Lower leg skin (tissue), 4 donors: ENCODE data around the gene ULK1. TPM values are rescaled to one million over a fixed set of nuclear protein-coding genes. Genes with fewer than 3 reads are reported as not detected.

Source experiments
- DNase-seq, 2 donors: peaks; one replicate each; pipeline ENCODE4 v3.0.0-alpha.2; 2019; ENCODE audit warnings: low spot score in 2 of 2
- H3K4me3 ChIP-seq: fragments of 200-600 bp; sonication (generic); 2 replicates; pipeline ENCODE4 v1.5.1; 2017; ENCODE audit warnings: mild to moderate bottlenecking, low read depth; ENCODE audit not compliant: poor library complexity, severe bottlenecking
- POLR2A ChIP-seq, 2 donors: fragments of 450-650 bp; IDR thresholded peaks; one replicate each; pipeline ENCODE4 v1.6.1; 2016 to 2017; ENCODE audit warnings: antibody characterized with exemption in 2 of 2, mild to moderate bottlenecking in 1 of 2, moderate library complexity in 1 of 2
- WGBS, 2 donors: methylation state at CpG; one replicate each; pipeline ENCODE4 v1.1.5; 2018; 5-methylcytosine and 5-hydroxymethylcytosine counted together
- intact Hi-C: fragments of 100-400 bp; cut with DNase I; formaldehyde crosslinking; loops from one replicate; pipeline ENCODE4 v1.15.0; 2023; ENCODE audit warnings: low total_unique reads
- total RNA-seq, 4 donors: library from RNA; depleted of rRNA; stranded (reverse); fragments of >200 nt; gene quantifications; one replicate each; pipeline ENCODE4 v1.1.0, GENCODE V29; 2016
- TF ChIP-seq, protein P1 (sequence below), 3 donors: fragments of 450-650 bp; IDR thresholded peaks; one replicate each; pipeline ENCODE4 v1.5.1; 2016; ENCODE audit warnings: antibody characterized with exemption in 3 of 3, mild to moderate bottlenecking in 3 of 3, moderate library complexity in 2 of 3

Gene ULK1
- 100 to 1,000 TPM in 1 of 4 donors, 10 to 100 TPM in 3; 42.8 to 117 (median 46.1) TPM for total RNA-seq

DNA sequence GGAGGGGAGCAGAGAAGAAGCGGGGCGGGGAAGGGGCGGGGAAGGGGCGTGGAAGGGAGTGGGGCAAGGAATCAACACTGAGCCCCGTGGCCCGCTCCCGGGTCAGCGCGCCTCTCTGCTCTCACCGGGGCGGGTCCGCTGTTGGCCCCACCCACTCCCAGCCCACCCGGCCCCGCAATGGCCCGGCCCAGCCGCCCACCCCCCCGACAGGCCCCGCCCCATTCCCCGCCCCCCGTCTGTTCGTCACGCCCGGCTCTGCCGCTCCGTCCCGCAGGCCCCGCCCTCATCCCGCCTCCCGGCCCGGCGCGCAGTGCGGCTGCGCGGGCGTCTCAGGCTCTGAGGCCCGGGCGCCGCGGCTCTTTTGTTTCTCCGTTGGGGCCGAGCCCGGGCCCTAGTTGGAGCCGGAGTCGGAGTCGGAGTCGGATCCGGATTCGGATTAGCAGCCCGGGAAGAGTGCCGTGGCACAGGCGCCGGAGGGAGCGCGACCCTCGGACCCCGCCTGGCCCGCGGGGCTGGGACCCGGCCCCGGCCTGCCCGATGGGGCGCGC is at the start of gene ULK1:
TSS of gene ULK1 (plus strand) at position 310 of the 548 bp plus-strand sequence. CDS start 380 bp downstream, outside the sequence.
- intact Hi-C loops: no loop called here
- WGBS, 2 donors: 0% methylated on average over 11 to 17 of the region's 64 CpGs
- peak; percentile 89 to 98 for DNase-seq
- peak within 1 kb of the TSS; percentile 52 for H3K4me3 ChIP-seq
- TF ChIP-seq, protein P1, sequence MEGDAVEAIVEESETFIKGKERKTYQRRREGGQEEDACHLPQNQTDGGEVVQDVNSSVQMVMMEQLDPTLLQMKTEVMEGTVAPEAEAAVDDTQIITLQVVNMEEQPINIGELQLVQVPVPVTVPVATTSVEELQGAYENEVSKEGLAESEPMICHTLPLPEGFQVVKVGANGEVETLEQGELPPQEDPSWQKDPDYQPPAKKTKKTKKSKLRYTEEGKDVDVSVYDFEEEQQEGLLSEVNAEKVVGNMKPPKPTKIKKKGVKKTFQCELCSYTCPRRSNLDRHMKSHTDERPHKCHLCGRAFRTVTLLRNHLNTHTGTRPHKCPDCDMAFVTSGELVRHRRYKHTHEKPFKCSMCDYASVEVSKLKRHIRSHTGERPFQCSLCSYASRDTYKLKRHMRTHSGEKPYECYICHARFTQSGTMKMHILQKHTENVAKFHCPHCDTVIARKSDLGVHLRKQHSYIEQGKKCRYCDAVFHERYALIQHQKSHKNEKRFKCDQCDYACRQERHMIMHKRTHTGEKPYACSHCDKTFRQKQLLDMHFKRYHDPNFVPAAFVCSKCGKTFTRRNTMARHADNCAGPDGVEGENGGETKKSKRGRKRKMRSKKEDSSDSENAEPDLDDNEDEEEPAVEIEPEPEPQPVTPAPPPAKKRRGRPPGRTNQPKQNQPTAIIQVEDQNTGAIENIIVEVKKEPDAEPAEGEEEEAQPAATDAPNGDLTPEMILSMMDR (IDR thresholded peaks at IDR 0.05): no peak
- TF ChIP-seq POLR2A (IDR thresholded peaks at IDR 0.05): peak in 1 of 2 donors; percentile 71

GRCh38 chr12:131844656-131845055 is 49.8 kb upstream of the ULK1 start:
- TF ChIP-seq, protein P1 (IDR thresholded peaks at IDR 0.05): no peak
- no peak for TF ChIP-seq POLR2A (IDR thresholded peaks at IDR 0.05)
- 93% methylated on average over 25 of the region's 25 CpGs for WGBS, 2 donors
- DNase-seq: no peak
- intact Hi-C loops: no loop called here
- no peak overlapping the region for H3K4me3 ChIP-seq

GRCh38 chr12:131845121-131845520 is 49.3 kb upstream of the ULK1 start:
- no peak overlapping the region for H3K4me3 ChIP-seq
- no peak for DNase-seq
- intact Hi-C loops: no loop called here
- WGBS, 2 donors: 72 to 91% methylated on average over 14 to 29 of the region's 29 CpGs
- TF ChIP-seq, protein P1 (IDR thresholded peaks at IDR 0.05): no peak
- no peak for TF ChIP-seq POLR2A (IDR thresholded peaks at IDR 0.05)

DNA sequence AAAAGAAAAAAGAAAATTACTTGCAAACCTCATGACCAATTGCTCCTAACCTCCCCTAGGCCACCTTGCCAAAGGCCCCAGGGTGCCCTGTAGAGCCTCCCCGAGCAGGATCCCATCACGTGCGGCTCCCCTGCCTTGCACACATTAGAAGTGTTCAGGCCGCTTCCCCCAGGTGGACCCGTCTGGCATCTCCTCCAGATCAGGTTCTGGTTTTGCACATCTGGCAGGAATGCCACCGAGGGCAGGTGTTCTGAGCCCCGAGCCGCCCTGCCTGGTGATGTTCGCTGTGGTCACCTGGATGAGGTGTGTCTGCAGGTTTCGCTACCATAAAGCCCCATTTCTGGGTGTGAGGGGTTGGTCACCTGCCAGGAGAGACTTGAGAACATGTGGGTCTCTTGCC is 47.0 kb upstream of the ULK1 start:
- no peak for DNase-seq
- intact Hi-C loops: no loop called here
- no peak overlapping the region for H3K4me3 ChIP-seq
- TF ChIP-seq, protein P1 (IDR thresholded peaks at IDR 0.05): no peak
- no peak for TF ChIP-seq POLR2A (IDR thresholded peaks at IDR 0.05)
- WGBS, 2 donors: 80 to 90% methylated on average over 10 of the region's 10 CpGs

DNA sequence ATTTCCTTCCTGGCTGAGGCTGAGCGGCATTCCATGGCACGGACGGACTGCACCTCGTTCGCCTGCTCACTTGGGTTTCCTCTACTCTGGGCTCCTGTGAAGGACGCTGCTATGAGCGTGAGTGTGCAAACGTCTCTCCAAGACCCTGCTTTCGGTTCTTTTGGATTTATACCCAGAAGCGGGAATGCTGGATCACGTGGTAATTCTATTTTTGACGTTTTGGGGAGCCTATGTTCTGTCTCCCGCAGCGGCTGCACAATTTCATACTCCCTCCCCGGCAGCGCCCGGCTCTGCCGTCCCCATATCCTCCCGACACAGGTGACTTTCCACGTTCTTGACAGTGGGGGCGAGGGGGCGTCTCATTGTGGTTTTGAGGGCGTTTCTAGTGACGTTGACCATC is 45.7 kb upstream of the ULK1 start:
- intact Hi-C loops: no loop called here
- TF ChIP-seq POLR2A (IDR thresholded peaks at IDR 0.05): no peak
- TF ChIP-seq, protein P1 (IDR thresholded peaks at IDR 0.05): no peak
- no peak for DNase-seq
- WGBS, 2 donors: 78 to 83% methylated on average over 24 of the region's 24 CpGs
- no peak overlapping the region for H3K4me3 ChIP-seq
